Cortex of kidney (tissue), 1 donor: ENCODE measurements around the gene PODXL2.
"Not testable (repeated sequence)": the region's sequence is repeated elsewhere in the genome, so short reads cannot be mapped to it uniquely, and the experiment has no call there.

Experiments
- DNase-seq: peaks from one replicate; lab custom pipeline; 2025; lab: John Stamatoyannopoulos, UW

Gene PODXL2

DNA sequence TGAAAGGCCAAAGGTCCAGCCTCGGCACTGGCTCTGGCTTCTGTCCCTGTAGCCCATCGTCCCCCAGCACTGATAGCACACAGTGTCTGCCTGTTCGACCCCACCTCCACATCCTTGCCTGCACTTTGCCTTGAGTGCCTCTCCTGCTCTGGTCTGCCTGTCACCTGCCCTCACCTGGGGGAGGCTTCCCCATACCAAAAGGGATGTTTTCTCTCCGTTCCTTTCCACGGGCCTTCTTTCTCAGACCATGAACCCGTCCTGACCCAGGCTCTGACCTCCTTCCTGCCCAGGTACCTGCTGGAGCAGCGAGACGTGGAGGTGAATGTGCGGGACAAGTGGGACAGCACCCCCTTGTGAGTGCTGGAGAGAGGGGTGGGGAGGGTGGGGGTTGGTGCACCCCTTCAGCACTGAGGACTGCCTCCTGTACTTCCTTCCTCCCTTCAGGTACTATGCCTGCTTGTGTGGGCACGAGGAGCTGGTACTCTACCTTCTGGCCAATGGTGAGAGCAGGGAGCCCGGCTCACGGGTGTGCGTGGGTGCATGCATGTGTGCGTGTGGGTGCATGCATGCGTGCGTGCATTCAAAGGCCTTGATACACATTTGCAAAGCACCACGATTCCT, 45.2 kb downstream of the PODXL2 start:
- DNase-seq, result no peak

DNA sequence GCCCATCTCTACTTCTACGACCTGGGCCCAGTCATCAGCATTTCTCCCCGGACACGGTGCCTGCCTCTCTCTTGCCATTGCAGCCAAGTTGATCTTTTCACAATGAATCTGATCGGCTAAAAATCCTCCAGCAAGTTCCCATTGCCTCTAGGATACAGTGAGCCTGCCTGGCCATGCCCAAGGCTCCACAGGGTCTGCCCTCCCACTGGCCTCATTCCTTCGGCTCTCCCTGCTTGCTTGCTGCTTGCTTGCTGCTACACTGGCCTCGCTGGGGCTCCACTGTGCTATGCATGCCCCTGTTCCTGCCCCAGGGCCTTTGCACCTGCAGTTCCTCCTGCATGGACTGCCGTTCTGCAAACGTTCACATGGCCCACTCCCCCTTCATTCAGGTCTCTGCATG, 45.8 kb downstream of the PODXL2 start:
- no peak for DNase-seq

DNA sequence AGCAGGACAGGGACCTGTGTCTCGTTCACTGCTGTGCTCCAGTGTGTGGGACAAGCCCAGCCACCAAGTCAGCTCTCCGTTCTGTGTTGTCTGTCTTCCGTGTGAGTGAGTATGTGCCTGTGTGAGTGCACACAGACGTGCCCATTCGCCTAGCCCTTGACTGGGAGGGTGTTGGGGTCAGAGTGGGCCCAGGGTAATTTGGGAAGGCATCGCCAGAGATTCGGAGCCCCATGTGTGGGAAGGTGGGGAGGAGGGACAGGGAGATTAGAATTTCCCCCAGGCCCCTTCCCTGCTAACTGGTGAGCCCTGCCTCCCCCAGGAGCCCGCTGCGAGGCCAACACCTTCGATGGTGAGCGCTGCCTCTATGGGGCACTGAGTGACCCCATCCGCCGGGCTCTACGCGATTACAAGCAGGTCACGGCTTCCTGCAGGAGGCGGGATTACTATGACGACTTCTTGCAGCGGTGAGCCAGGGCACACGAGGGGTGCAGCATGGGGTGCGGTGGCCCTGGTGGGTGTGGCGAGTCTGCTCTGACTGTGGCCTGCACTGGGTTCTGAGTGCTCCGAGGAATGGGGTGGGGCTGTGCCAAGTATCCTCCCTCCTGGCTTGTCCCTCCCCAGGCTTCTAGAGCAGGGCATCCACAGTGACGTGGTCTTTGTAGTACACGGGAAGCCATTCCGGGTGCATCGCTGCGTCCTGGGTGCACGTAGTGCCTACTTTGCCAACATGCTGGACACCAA, 46.8 kb downstream of the PODXL2 start:
- no peak for DNase-seq

DNA sequence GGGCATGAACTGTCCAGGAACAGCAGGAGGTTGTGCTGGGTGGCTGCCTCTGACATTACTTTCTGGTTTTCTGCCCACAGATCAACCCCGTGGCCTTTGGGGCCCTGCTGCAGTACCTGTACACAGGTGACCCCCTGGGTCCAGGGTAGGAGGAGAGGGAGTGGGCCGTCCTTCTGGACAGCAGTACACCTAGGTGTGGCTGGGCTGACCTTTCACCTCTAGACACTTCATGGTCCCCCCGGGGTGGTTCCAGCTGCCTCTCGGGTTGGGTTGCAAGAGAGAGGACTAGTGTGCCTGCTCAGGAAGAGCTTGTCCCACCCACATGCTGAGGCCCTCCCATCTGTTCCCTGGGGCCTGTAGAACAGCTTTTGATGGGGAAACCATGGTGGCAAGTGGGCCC, 47.5 kb downstream of the PODXL2 start:
- DNase-seq, result no peak

DNA sequence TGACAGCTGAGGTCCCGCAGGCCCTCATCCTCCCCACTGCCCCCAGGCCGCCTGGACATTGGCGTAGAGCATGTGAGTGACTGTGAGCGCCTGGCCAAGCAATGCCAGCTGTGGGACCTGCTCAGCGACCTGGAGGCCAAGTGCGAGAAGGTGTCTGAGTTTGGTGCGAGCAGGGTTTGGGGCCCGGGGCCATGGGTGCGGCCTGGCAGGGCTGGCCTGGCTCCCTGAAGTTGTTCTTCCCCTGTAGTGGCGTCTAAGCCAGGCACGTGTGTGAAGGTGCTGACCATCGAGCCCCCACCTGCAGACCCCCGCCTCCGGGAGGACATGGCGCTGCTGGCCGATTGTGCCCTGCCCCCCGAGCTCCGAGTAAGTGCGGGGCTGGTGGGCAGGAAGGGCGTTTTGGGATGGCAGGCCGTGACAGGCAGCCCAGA, 48.0 kb downstream of the PODXL2 start:
- no peak for DNase-seq

DNA sequence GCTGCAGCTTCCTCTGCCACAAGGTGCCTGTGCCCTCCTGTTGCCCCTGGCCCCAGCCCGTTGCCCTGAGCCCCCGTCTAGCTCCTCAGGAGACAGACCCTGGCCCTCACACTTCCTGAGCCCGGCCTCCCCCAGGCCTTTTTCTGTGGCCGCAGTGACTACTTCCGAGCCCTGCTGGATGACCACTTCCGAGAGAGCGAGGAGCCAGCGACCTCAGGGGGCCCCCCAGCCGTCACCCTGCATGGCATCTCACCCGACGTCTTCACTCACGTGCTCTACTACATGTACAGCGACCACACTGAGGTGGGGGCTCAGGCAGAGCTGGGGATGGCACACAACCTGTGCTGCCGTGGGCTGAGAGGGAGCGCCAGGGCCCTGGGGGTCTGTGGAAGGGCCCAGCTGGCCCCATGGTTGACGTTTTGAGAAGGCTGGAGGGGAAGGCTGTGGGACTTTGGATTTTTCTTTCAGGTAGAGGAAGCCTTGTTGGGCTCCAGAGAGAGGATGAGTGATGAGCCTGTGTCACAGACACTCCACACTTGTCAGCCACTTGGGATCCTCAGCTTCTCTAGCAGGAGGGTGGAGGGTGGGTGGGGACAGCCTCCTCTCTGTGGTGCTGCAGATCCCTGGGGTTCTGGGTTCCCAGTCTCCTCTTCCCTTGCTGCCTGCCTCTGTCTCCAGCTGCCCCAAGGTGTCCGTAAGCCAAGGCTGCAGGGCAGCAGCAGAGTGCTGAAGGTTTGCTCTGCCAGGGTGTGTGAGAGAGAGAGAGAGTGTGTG, 48.7 kb downstream of the PODXL2 start:
- DNase-seq, result no peak

DNA sequence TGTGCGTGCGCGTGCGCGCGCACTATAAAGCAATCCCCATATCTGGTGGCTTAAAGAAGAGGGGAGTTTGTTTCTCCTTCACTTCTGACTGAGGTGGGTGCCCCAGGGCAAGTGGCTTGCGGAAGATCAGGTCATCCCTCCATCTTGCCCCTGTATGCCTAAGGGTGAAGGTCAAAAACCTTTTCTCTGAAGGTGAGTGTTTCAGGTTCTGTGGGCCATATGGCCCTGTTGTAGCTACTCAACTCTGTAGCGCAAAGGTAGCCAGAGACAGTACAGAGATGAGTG, 49.3 kb downstream of the PODXL2 start:
- DNase-seq, result no peak

DNA sequence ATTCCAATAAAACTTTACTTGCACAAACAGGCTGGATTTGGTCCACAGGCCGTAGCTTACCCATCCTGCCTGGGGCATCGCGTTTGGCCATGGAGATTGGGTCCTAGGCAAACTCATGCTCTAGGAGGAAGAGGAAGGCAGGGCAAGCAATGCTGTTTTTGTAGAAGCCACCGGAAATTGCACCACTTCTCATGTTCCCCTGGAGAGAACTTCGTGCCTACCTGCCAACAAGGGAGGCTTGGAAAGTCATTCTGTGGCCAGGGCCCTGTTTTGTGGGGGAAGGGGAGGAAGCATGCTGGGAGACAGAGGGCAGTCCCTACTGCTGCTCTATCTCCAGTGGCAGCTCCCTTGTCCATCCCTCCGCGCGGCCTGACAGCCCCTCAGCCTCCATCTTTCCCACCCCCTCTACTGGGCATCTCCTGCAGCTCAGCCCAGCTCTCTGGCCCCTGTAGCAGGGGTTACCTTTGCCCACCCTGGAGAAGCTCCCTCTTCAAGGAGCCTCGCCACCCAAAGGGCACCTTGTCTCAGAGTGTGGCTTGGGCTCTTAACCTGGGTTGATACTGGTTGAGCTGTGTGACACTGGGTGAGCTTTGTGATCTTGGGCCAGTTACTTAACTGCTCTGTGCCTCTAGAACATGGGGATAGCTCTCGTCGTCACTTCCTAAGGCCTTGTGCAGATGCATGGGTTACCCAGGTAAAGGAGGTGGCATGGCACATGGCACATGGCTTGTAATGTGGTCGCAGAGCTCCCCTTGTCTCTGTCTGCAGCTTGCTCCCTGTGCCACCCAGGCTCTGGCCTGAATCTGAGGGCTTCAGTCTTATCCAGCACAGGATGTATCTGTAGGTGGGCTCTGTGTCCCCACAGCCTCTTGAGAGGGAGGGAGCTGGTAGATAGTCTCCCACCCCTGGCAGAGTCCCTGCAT, 49.9 kb downstream of the PODXL2 start:
- no peak for DNase-seq

DNA sequence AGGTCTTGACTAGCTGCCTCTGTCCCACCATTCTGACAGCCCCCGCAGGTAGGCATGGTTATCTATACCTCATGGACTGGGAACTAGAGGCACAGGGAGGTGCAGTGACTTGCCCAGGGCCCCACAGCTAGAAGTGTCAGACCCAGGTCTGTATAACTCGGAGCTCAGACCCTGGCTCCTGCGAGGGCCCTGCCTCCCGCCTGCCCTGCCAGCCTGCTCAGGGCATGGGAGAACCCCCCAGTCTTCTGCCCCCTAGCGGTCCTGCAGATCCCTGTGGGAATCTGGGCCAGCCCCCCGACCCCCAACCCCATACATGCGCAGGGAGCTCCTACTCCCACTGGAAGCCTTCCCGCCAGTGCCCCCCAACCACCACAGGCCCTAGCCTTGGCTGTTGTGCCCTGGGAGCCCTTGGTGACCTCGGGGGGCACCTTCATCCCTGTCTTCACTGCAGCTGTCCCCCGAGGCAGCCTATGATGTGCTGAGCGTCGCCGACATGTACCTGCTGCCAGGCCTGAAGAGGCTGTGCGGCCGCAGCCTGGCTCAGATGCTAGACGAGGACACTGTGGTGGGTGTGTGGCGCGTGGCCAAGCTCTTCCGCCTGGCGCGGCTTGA, 50.7 kb downstream of the PODXL2 start:
- no peak for DNase-seq

DNA sequence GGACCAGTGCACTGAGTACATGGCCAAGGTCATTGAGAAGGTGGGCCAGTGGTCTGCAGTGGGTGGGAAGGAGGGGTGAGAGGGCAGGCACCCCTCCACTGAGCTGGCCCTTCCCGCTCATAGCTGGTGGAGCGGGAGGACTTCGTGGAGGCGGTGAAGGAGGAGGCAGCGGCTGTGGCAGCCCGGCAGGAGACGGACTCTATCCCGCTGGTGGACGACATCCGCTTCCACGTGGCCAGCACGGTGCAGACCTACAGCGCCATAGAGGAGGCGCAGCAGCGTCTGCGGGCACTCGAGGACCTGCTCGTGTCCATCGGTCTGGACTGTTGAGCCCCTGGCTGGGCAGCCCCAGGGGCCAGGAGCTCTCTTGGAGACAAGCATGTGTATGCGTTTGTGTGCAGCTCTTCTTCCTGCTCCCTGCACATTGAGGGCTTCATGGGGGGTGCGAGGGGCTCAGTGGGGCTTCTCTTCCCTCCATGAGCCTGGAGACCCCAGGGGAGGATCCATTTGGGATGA, 51.2 kb downstream of the PODXL2 start:
- DNase-seq, result no peak

DNA sequence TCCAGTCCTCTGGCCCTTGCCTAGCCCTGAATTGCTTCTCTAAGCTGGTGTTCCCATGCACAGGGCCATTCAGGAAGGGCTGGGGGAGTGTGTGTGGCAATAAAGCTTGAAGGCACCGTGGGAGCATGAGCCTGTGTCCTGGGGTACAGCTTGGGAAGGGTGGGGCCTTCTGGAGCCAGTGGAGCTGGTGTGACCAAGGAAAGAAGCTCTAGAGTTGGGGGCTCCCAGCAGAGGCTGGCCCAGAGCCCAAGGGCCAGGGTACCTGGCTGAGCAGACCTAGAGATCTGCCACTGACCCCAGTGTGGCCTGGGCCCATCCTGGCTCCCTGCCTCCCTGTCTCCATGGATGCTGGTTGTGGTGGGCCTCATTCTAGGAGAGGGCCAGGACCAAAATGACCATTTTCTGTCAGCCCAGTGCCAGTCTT, 51.8 kb downstream of the PODXL2 start:
- no peak for DNase-seq

DNA sequence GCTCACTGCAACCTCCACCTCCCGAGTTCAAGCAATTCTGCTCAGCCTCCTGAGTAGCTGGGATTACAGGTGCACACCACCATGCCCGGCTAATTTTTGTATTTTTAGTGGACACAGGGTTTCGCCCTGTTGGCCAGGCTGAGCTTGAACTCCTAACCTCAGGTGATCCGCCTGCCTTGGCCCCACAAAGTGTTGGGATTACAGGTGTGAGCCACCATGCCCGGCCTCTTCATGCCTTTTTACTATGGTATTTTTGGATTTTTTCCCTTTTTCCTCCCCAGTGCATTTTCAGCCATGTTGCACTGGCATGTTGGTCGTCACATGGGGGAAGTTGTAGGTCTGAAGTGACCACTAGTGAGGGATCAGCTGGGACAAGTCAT, 53.2 kb downstream of the PODXL2 start:
- not testable (repeated sequence) for DNase-seq

DNA sequence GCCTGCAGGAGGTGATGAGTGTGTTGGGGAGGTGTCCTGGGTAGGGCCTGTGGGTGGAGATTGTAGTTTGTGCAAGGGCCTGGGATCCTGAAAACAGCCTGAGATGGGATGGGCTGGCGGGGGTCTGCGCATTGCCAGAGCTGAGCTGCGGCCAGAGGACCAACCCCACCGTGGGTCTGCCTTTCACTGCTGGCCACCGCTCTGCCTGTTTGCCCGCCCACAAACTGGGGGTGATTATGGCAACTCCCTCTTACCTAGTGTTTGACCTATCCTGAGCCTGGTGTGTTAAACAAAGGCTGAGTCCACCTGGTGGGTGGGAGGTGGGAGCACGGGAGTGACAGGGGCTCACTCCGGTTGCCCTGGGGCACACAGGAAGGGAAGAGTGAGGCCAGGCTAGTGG, 53.6 kb downstream of the PODXL2 start:
- no peak for DNase-seq

DNA sequence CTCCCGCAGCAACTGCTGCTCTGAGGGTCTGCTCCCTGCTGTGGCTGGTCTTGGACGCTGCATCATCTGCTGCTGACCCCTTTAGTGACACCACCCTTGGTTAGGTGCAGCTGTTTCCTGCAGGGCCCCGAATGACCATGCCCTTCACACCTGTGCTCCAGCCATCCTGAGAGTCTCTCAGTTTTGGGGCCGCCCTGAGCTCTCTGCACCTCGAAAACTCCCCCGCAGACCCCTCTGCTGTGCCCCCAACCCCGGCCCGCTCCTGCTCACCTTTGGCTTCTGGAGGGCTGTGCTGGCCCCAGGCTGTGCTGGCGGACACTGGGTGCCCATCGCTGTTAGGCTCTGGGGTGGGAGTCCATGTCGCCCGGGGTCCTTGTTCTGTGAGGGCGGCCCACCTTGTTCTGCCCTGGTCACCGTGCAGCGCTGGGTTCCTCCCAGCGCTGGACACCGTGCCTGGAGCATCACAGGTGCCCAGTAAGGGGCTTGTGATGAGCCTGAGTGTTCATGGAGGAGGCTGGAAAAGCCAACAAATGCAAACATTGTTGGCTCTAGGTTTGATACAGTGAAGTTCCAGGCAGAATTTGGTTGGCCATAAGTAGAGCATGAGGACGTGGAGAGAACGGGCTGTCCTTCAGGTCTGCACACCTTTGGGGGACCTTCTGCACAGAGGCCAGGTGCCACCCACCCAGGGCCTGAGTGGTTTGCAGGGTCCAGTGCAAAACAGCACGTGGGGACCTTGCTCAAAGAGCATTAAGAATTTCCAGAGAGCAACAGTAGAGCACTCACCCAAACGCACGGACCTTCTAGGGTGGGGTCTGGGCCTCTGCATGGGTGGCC, 56.1 kb downstream of the PODXL2 start:
- DNase-seq, result no peak

DNA sequence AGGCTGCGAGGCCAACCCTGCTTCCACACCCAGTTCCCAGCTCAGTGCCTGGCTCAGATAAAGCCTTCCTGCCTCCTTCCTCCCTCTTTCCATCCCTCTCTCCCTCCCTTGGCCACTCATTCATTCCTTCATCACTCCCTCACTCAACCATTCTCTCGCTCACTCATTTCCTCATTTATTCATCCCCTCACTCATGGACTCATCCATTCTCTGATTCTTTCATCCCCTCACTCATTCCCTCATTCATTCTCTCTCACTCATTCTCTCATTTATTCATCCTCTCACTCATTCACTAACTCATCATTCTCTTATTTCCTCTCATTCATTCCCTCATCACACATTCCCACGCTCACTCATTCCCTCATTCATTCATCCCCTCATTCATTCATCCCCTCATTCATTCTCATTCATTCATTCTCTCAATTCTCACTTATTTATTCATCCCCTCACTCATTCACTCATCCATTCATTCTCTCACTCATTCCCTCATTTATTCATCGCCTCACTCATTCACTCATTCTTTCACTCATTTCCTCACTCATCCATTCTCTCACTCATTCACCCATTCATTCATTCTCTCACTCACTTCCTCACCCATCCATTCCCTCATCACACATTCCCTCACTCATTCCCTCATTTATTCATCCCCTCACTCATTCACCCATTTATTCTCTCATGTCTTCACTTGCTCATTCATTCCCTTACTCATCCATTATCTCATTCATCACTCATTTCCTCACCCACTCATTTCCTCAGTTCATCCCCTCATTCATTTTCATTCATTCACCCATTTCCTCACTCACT, 56.9 kb downstream of the PODXL2 start:
- no peak for DNase-seq

DNA sequence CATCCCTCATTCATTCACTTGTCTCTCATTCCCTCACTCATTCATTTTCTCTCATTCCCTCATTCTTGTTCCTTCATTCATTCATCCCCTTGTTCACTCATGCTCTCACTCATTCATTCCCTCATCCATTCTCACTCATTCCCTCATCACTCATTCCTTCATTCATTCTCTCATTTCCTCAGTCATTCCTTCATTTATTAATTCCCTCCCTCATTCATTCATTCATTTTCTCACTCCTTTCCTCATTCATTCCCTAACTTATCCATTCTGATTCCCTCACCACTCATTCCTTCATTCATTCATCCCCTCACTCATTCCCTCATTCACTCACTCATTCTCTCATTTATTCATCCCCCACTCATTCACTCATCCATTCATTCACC, 57.5 kb downstream of the PODXL2 start:
- DNase-seq, result no peak

DNA sequence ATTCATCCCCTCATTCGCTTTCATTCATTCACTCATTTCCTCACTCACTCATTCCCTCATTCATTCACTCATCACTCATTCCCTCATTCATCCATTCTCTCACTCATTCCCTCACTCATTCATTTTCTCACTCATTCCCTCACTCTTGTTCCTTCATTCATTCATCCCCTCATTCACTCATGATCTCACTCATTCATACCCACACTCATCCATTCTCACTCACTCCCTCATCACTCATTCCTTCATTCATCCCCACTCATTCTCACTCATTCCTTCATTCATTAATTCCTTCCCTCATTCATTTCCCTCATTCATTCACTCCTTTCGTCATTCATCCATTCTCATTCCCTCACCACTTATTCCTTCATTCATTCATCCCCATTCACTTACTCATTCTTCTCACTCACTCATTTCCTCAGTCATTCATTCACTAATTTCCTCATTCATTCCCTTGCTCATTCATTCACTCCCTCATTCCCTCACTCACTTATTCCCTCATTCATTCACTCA, 58.3 kb downstream of the PODXL2 start:
- no peak for DNase-seq

DNA sequence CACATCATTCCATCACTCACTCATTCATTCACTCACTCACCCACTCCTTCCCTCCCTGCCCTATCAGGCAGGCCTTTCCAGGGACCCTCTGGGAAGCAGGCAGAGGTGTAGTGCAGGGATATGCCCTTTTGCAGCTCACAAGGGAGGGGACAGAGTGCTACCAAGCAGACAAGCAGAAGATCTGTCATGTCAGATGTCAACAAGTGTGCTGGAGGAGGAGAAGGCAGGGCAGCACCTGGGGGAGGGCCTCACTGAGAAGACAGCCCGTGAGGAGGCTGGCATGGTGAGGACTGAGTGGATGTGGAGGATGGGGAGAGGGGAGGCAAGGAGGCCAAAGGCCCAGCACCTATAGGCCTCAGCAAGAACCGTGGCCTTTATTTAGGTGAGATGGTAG, 59.0 kb downstream of the PODXL2 start:
- DNase-seq, result no peak

DNA sequence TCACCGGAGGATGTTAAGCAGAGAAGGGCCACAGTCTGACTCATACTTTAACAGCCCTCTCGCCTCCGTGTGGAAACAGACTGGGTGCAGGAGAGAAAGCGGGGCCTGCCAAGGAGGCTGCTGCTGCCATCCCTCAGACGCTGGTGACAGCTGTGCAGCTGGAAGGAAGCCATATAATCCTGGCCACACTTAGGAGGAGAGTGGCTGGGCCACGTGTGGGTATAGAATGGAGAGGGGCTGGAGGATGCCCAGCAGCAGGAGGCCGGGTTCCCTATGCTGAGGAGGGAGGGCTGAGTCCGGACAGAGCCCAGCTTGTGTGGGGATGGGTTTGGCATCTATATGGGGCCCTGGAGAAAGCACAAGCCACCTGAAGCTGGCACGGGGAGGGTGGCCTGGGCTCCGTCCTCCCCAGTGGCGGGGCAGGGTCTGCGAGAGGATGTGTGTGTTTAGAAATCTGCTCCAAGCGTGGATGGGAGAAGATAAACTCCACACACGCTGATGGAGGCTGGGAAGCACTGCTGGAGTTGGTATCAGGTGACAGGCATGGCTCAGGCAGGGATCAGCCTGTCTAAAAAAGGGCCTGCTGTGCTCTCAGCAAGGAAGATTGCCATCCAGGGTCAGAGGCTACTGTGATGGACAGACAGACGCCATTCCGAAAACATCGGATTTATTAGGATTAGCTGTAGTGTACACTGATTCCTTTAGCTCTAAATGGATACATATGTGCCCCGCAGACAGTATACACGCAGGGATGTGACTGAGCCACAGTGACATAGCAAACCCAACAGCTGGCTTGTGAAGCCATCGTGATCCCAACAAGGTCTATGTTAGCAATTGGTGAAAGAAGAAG, 59.7 kb downstream of the PODXL2 start:
- no peak for DNase-seq
